Stimulated activated CD4-positive, alpha-beta T cell treated with anti-CD3 and anti-CD28 coated beads, TNF-alpha, amount 100 ng/mL, for 1 hour (primary cell): ENCODE data around the gene ARHGEF25.
"Not testable (repeated sequence)": the region's sequence is repeated elsewhere in the genome, so short reads cannot be mapped to it uniquely, and the experiment has no call there.

Source experiments
- DNase-seq, 3 donors: peaks; one replicate each; pipeline ENCODE4 v3.0.0-alpha.2; 2020; ENCODE audit warnings: low read depth in 3 of 3, low spot score in 1 of 3

The ARHGEF25 gene

GRCh38 chr12:57611108-57611826, at the start of gene ARHGEF25:
TSS of gene ARHGEF25 (plus strand) at chr12:57611435. CDS start at chr12:57611895, 460 bp downstream.
- no peak for DNase-seq

- DNase-seq, result no peak
Measured at GRCh38 chr12:57563358-57563757, 47.9 kb upstream of the ARHGEF25 start.

- no peak for DNase-seq
Measured at GRCh38 chr12:57564178-57564740, 47.0 kb upstream of the ARHGEF25 start.

- no peak for DNase-seq
Measured at GRCh38 chr12:57568838-57569237, 42.4 kb upstream of the ARHGEF25 start.

- no peak for DNase-seq
Measured at GRCh38 chr12:57569858-57570257, 41.4 kb upstream of the ARHGEF25 start.

- not testable (repeated sequence) for DNase-seq
Measured at GRCh38 chr12:57570438-57570837, 40.8 kb upstream of the ARHGEF25 start.

- no peak for DNase-seq
Measured at GRCh38 chr12:57571926-57572762, 39.1 kb upstream of the ARHGEF25 start.

GRCh38 chr12:57574795-57575194, 36.4 kb upstream of the ARHGEF25 start:
- no peak for DNase-seq

GRCh38 chr12:57575771-57576612, 35.2 kb upstream of the ARHGEF25 start:
- no peak for DNase-seq

- no peak for DNase-seq
Measured at GRCh38 chr12:57576613-57577160, 34.5 kb upstream of the ARHGEF25 start.

GRCh38 chr12:57577981-57578758, 33.1 kb upstream of the ARHGEF25 start:
- no peak for DNase-seq

GRCh38 chr12:57579011-57579410, 32.2 kb upstream of the ARHGEF25 start:
- DNase-seq, result no peak

GRCh38 chr12:57579677-57580465, 31.4 kb upstream of the ARHGEF25 start:
- DNase-seq, result no peak

- no peak for DNase-seq
Measured at GRCh38 chr12:57580466-57580795, 30.8 kb upstream of the ARHGEF25 start.

GRCh38 chr12:57581802-57582201, 29.4 kb upstream of the ARHGEF25 start:
- DNase-seq, result no peak

GRCh38 chr12:57582440-57582839, 28.8 kb upstream of the ARHGEF25 start:
- DNase-seq, result no peak

- peak; percentile 17 to 39 (median 36) for DNase-seq
Measured at GRCh38 chr12:57583008-57583831, 28.0 kb upstream of the ARHGEF25 start.

GRCh38 chr12:57584050-57584449, 27.2 kb upstream of the ARHGEF25 start:
- DNase-seq, result no peak
